Measurements from ENCODE around the gene KRTAP5-4.
"Not testable (repeated sequence)": the region's sequence is repeated elsewhere in the genome, so short reads cannot be mapped to it uniquely, and the experiment has no call there.

KRTAP5-4 gene

DNA sequence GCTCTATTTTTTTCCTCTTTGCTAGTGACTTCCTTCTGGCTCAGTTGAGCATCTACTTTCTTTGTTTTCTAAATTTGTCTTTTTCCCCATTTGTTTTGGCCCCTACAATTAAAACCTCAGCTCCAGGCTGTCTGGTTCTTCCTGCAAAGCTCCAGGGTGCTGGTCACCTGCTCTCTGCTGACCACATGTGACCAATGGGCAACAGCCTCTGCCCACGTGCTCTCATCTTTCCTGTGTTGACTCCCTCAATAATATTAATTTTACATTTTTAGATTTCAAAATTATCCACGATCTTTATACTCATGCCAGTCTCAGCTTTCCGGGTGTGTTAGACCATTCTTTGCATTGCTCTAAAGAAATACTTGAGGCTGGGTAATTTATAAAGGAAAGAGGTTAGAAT, 23.5 kb downstream of the KRTAP5-4 start:
- H3K18ac ChIP-seq (ENCODE audit: low read depth in 1 of 2, low read length in 2 of 2); H3K9ac ChIP-seq (ENCODE audit: low read length); H3K27ac ChIP-seq (ENCODE audit: low read length, poor library complexity, severe bottlenecking); H2BK12ac ChIP-seq (ENCODE audit: low read length in 2 of 2); H4K8ac ChIP-seq (ENCODE audit: low read length); H3K4me2 ChIP-seq (ENCODE audit: low read length, poor library complexity, severe bottlenecking); H3K79me1 ChIP-seq (replicated peaks; ENCODE audit: low read length, poor library complexity, severe bottlenecking); H2BK120ac ChIP-seq (ENCODE audit: low read depth, low read length); H2AFZ ChIP-seq (ENCODE audit: low read depth, low read length); H3K4me1 ChIP-seq (ENCODE audit: control insufficient read depth, insufficient read depth, low read depth, low read length); H3K36me3 ChIP-seq (ENCODE audit: control insufficient read depth in 1 of 2, insufficient read depth in 2 of 2, low read depth in 1 of 2, low read length in 2 of 2); H3K23ac ChIP-seq (ENCODE audit: low read length in 2 of 2); H2AK5ac ChIP-seq (ENCODE audit: low read length, severe bottlenecking); H3K4me3 ChIP-seq (ENCODE audit: insufficient read depth in 1 of 2, low read depth in 1 of 2, low read length in 2 of 2); H4K91ac ChIP-seq (ENCODE audit: low read length); H2BK5ac ChIP-seq (ENCODE audit: low read depth, low read length, poor library complexity, severe bottlenecking); H3K9me3 ChIP-seq (ENCODE audit: control insufficient read depth, low read length); H2BK15ac ChIP-seq (ENCODE audit: low read depth, poor library complexity, severe bottlenecking); DNase-seq; H3K4ac ChIP-seq (ENCODE audit: low read depth in 1 of 2, low read length in 2 of 2); H3K14ac ChIP-seq (ENCODE audit: low read length in 2 of 2): not testable (repeated sequence)
- H3K27me3 ChIP-seq (ENCODE audit: control insufficient read depth in 1 of 2, insufficient read depth in 1 of 2, low read length in 2 of 2), result peaks cover 62 to 83% of the 10 kb centered on the region in 2 experiments
- WGBS, result 76% methylated on average over 3 of the region's 3 CpGs

DNA sequence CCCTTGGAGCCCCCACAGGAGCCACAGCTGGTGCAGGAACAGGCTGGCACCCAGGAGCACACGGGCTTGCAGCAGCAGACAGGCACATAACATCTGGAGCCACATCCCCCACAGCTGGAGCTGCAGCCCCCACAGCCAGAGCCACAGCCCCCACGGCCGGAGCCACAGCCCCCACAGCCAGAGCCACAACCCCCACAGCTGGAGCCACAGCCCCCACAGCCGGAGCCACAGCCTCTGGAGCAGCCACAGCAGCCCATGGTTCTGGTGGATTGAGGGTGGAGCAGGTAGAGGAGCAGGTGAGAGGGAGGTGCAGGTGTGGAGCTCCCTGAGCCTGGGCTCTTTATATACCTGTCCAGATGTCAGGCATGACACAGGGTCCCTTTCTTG, 24.0 kb downstream of the KRTAP5-4 start, which contains the start of gene KRTAP5-2:
Gene KRTAP5-2, minus strand, starts transcription at position 301 of the 387 bp plus-strand sequence. Its CDS starts 44 bp downstream, at position 257.
- Histone ChIP-seq H3K9me3 (ENCODE audit: control insufficient read depth, low read length) (no peaks in the 10 kb centered on the region), H3K27ac (ENCODE audit: low read length, poor library complexity, severe bottlenecking) (no peak within 1 kb of the TSS), H3K14ac (ENCODE audit: low read length in 2 of 2) (no peak within 1 kb of the TSS), H2BK5ac (ENCODE audit: low read depth, low read length, poor library complexity, severe bottlenecking) (no peak within 1 kb of the TSS), H2AFZ (ENCODE audit: low read depth, low read length) (no peak within 1 kb of the TSS), H3K4me1 (ENCODE audit: control insufficient read depth, insufficient read depth, low read depth, low read length) (no peaks in the 10 kb centered on the region), H3K18ac (ENCODE audit: low read depth in 1 of 2, low read length in 2 of 2) (no peak within 1 kb of the TSS), H3K4me3 (ENCODE audit: insufficient read depth in 1 of 2, low read depth in 1 of 2, low read length in 2 of 2) (no peak within 1 kb of the TSS), H3K79me1 (replicated peaks; ENCODE audit: low read length, poor library complexity, severe bottlenecking) (no peaks in the 10 kb centered on the region), H3K4ac (ENCODE audit: low read depth in 1 of 2, low read length in 2 of 2) (no peak within 1 kb of the TSS), H3K27me3 (ENCODE audit: control insufficient read depth in 1 of 2, insufficient read depth in 1 of 2, low read length in 2 of 2) (peaks cover 65 to 82% of the 10 kb centered on the region in 2 experiments), H2BK12ac (ENCODE audit: low read length in 2 of 2) (no peak within 1 kb of the TSS), H2AK5ac (ENCODE audit: low read length, severe bottlenecking) (no peak within 1 kb of the TSS), H3K36me3 (ENCODE audit: control insufficient read depth in 1 of 2, insufficient read depth in 2 of 2, low read depth in 1 of 2, low read length in 2 of 2) (no peaks in the 10 kb centered on the region), H4K91ac (ENCODE audit: low read length) (no peak within 1 kb of the TSS), H3K9ac (ENCODE audit: low read length) (no peak within 1 kb of the TSS), H2BK120ac (ENCODE audit: low read depth, low read length) (no peak within 1 kb of the TSS), H3K23ac (ENCODE audit: low read length in 2 of 2) (no peak within 1 kb of the TSS), H4K8ac (ENCODE audit: low read length) (no peak within 1 kb of the TSS), H2BK15ac (ENCODE audit: low read depth, poor library complexity, severe bottlenecking) (no peak within 1 kb of the TSS), H3K4me2 (ENCODE audit: low read length, poor library complexity, severe bottlenecking) (no peak within 1 kb of the TSS)
- no CpG with 5 or more reads among the region's 4 CpGs for WGBS
- no peak for DNase-seq

DNA sequence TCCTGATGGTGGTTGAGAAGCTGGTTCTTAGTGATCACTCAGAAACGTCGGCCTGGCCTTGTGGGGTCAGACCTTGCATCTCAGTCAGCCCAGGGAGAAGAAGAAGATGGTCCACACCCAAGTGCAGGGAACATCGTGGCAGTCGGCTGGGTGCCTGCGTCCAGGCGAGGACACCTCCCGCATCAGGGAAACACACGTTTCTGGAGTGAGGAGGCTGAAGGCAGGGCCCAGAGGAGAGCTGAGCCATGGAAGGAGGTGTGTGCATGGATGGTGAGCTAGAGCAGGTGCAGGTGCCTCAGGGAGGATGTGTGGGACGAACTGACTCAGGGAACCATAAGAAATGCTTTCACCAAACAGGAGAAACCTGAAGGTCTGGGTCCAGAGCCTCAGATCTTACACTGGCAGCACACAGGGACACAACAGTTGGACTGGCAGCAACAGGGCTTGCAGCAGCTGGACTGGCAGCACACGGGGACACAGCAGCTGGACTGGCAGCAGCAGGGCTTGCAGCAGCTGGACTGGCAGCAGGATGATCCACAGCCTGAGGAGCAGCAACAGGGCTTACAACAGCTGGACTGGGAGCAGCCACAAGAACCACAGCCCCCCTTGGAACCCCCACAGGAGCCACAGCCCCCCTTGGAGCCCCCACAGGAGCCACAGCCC, 24.5 kb downstream of the KRTAP5-4 start:
- no peak overlapping the region for H3K18ac ChIP-seq (ENCODE audit: low read depth in 1 of 2, low read length in 2 of 2)
- DNase-seq, result no peak
- no peak overlapping the region for H2BK120ac ChIP-seq (ENCODE audit: low read depth, low read length)
- no peak overlapping the region for H2AFZ ChIP-seq (ENCODE audit: low read depth, low read length)
- H3K27me3 ChIP-seq (ENCODE audit: control insufficient read depth in 1 of 2, insufficient read depth in 1 of 2, low read length in 2 of 2), result peaks cover 67 to 85% of the 10 kb centered on the region in 2 experiments
- H3K4me2 ChIP-seq (ENCODE audit: low read length, poor library complexity, severe bottlenecking), result no peak overlapping the region
- no peak overlapping the region for H3K23ac ChIP-seq (ENCODE audit: low read length in 2 of 2)
- no peak overlapping the region for H4K8ac ChIP-seq (ENCODE audit: low read length)
- H3K79me1 ChIP-seq (replicated peaks; ENCODE audit: low read length, poor library complexity, severe bottlenecking), result no peaks in the 10 kb centered on the region
- no peak overlapping the region for H2BK5ac ChIP-seq (ENCODE audit: low read depth, low read length, poor library complexity, severe bottlenecking)
- H3K4me1 ChIP-seq (ENCODE audit: control insufficient read depth, insufficient read depth, low read depth, low read length), result no peaks in the 10 kb centered on the region
- H3K9ac ChIP-seq (ENCODE audit: low read length), result no peak overlapping the region
- no peak overlapping the region for H2BK15ac ChIP-seq (ENCODE audit: low read depth, poor library complexity, severe bottlenecking)
- no peak overlapping the region for H3K14ac ChIP-seq (ENCODE audit: low read length in 2 of 2)
- WGBS, result 82% methylated on average over 10 of the region's 10 CpGs
- H2BK12ac ChIP-seq (ENCODE audit: low read length in 2 of 2), result no peak overlapping the region
- H3K4me3 ChIP-seq (ENCODE audit: insufficient read depth in 1 of 2, low read depth in 1 of 2, low read length in 2 of 2), result no peak overlapping the region
- no peaks in the 10 kb centered on the region for H3K9me3 ChIP-seq (ENCODE audit: control insufficient read depth, low read length)
- no peaks in the 10 kb centered on the region for H3K36me3 ChIP-seq (ENCODE audit: control insufficient read depth in 1 of 2, insufficient read depth in 2 of 2, low read depth in 1 of 2, low read length in 2 of 2)
- no peak overlapping the region for H3K27ac ChIP-seq (ENCODE audit: low read length, poor library complexity, severe bottlenecking)
- no peak overlapping the region for H2AK5ac ChIP-seq (ENCODE audit: low read length, severe bottlenecking)
- H3K4ac ChIP-seq (ENCODE audit: low read depth in 1 of 2, low read length in 2 of 2), result no peak overlapping the region
- H4K91ac ChIP-seq (ENCODE audit: low read length), result no peak overlapping the region

DNA sequence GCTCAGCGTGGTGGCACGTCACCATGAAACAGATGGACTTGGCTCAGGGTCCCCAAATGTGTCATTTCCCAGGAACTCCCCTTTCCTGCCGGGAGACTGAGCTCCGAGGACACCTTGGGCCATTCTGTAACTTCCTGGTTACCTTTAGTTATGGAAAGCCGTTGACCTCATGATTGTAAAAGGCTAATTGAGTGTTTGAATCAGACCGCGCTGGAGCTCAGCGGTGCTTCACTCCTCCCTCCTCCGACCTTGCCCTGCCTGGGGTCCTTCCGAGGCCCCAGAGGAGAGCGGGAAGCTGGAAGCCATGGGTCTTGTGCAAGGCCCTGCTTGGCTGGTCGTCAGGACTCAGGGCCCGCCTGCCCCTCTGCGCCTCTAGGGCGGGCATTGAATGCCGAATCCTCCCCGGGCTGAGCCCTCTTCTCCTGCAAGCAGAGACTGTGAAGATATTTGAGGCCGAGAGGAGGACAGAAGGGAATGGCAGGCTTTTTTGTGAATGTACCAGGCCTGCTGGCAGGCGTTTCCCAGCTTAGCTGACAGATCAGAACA, 25.3 kb downstream of the KRTAP5-4 start:
- WGBS, result 35% methylated on average over 17 of the region's 19 CpGs
- not testable (repeated sequence) for H3K79me1 ChIP-seq (replicated peaks; ENCODE audit: low read length, poor library complexity, severe bottlenecking); H2BK15ac ChIP-seq (ENCODE audit: low read depth, poor library complexity, severe bottlenecking); H4K8ac ChIP-seq (ENCODE audit: low read length); H3K4me1 ChIP-seq (ENCODE audit: control insufficient read depth, insufficient read depth, low read depth, low read length); H2BK120ac ChIP-seq (ENCODE audit: low read depth, low read length); H2AFZ ChIP-seq (ENCODE audit: low read depth, low read length); DNase-seq; H3K27ac ChIP-seq (ENCODE audit: low read length, poor library complexity, severe bottlenecking); H3K18ac ChIP-seq (ENCODE audit: low read depth in 1 of 2, low read length in 2 of 2); H3K23ac ChIP-seq (ENCODE audit: low read length in 2 of 2); H3K9me3 ChIP-seq (ENCODE audit: control insufficient read depth, low read length); H3K4ac ChIP-seq (ENCODE audit: low read depth in 1 of 2, low read length in 2 of 2); H3K4me3 ChIP-seq (ENCODE audit: insufficient read depth in 1 of 2, low read depth in 1 of 2, low read length in 2 of 2); H2AK5ac ChIP-seq (ENCODE audit: low read length, severe bottlenecking); H4K91ac ChIP-seq (ENCODE audit: low read length); H3K9ac ChIP-seq (ENCODE audit: low read length); H3K4me2 ChIP-seq (ENCODE audit: low read length, poor library complexity, severe bottlenecking); H2BK12ac ChIP-seq (ENCODE audit: low read length in 2 of 2); H3K36me3 ChIP-seq (ENCODE audit: control insufficient read depth in 1 of 2, insufficient read depth in 2 of 2, low read depth in 1 of 2, low read length in 2 of 2); H2BK5ac ChIP-seq (ENCODE audit: low read depth, low read length, poor library complexity, severe bottlenecking)
- Histone ChIP-seq H3K14ac (ENCODE audit: low read length in 2 of 2) (peak overlapping the region in 1 of 2 experiments; percentile 12), H3K27me3 (ENCODE audit: control insufficient read depth in 1 of 2, insufficient read depth in 1 of 2, low read length in 2 of 2) (peaks cover 70 to 83% of the 10 kb centered on the region in 2 experiments)

Data from mesenchymal stem cell (in vitro differentiated cells and primary cell).